A673 (cell line): Measurements from ENCODE around the gene ABRACL. TPM values are rescaled to one million over a fixed set of nuclear protein-coding genes. Genes with fewer than 3 reads are reported as not detected.

ENCODE experiments used
- BruUV-seq: library from RNA; stranded (reverse); fragments of 400-500 nt; replicated peaks from 2 replicates; lab custom pipeline; 2021; lab: Mats Ljungman, UMichigan
- CTCF ChIA-PET: fragments of 300-600 bp; sonication (Branson Sonifier 250); formaldehyde crosslinking; loops from one replicate; lab custom pipeline; 2022; ENCODE audit warnings: antibody characterized with exemption; lab: Charles Lee
- POLR2A ChIA-PET: fragments of 300-600 bp; sonication (Branson Sonifier 250); formaldehyde crosslinking; loops from one replicate; lab custom pipeline; 2022; ENCODE audit warnings: antibody characterized with exemption; ENCODE audit not compliant: low non-redundant PET; lab: Charles Lee
- DNase-seq: peaks from one replicate; pipeline ENCODE4 v3.0.0-alpha.2; 2015; ENCODE audit warnings: low spot score
- H3K27ac ChIP-seq: fragments of 200-600 bp; sonication (generic); 2 replicates; pipeline ENCODE4 v1.5.1; 2016; ENCODE audit warnings: mixed run types, low read depth, mild to moderate bottlenecking, mixed read lengths, antibody characterized with exemption, low read length; ENCODE audit not compliant: poor library complexity, severe bottlenecking
- H3K27me3 ChIP-seq: fragments of 200-600 bp; sonication (generic); replicated peaks from 2 replicates; pipeline ENCODE4 v1.6.1; 2017; ENCODE audit warnings: mixed run types, low read depth, mild to moderate bottlenecking, mixed read lengths, antibody characterized with exemption, low read length; ENCODE audit not compliant: insufficient read depth, poor library complexity
- H3K36me3 ChIP-seq: fragments of 200-600 bp; sonication (generic); 2 replicates; pipeline ENCODE4 v1.6.1; 2016; ENCODE audit warnings: mixed run types, mild to moderate bottlenecking, mixed read lengths, antibody characterized with exemption, low read length; ENCODE audit not compliant: insufficient read depth, poor library complexity, severe bottlenecking
- H3K4me1 ChIP-seq: fragments of 200-600 bp; sonication (generic); 2 replicates; pipeline ENCODE4 v1.6.1; 2017; ENCODE audit warnings: mixed run types, mild to moderate bottlenecking, mixed read lengths, antibody characterized with exemption, low read length; ENCODE audit not compliant: insufficient read depth, poor library complexity, severe bottlenecking
- H3K4me3 ChIP-seq: fragments of 200-600 bp; sonication (generic); 2 replicates; pipeline ENCODE4 v1.5.1; 2016; ENCODE audit warnings: low read depth, mixed run types, mild to moderate bottlenecking, mixed read lengths, low read length; ENCODE audit not compliant: poor library complexity, severe bottlenecking
- H3K9me3 ChIP-seq: fragments of 200-600 bp; sonication (generic); 2 replicates; pipeline ENCODE4 v1.6.1; 2016; ENCODE audit warnings: mixed run types, low read depth, mild to moderate bottlenecking, mixed read lengths, antibody characterized with exemption, low read length; ENCODE audit not compliant: poor library complexity, severe bottlenecking
- CTCF ChIP-seq: fragments of 300-800, 200-600 bp; sonication (generic); conservative IDR thresholded peaks from 2 replicates; pipeline ENCODE4 v1.5.1; 2017; ENCODE audit warnings: low read depth, mild to moderate bottlenecking, antibody characterized with exemption, low read length, moderate library complexity, mixed read lengths
- EZH2 ChIP-seq: fragments of 200-600 bp; sonication (generic); IDR thresholded peaks from 2 replicates; pipeline ENCODE4 v1.6.1; 2017; ENCODE audit warnings: borderline replicate concordance, low read depth, mild to moderate bottlenecking, mixed read lengths, antibody characterized with exemption, low read length; ENCODE audit not compliant: poor library complexity, severe bottlenecking
- intact Hi-C: fragments of 100-400 bp; cut with micrococcal nuclease; formaldehyde crosslinking; loops from one replicate; pipeline ENCODE4 v1.10.0; 2022; ENCODE audit not compliant: unreplicated experiment
- total RNA-seq: library from RNA; stranded (reverse); gene quantifications from 2 replicates; pipeline ENCODE4 v1.2.3, GENCODE V29; 2021

Gene ABRACL
- total RNA-seq, 1 experiment from 2014 or later, result 98.5 TPM

GRCh38 chr6:139006477-139006876 is 22.1 kb upstream of the ABRACL start:
- no peak overlapping the region for H3K27ac ChIP-seq
- no peak overlapping the region for H3K4me3 ChIP-seq
- DNase-seq, result no peak
- H3K9me3 ChIP-seq, result no peaks in the 10 kb centered on the region
- H3K4me1 ChIP-seq, result no peaks in the 10 kb centered on the region
- no peak for TF ChIP-seq EZH2
- TF ChIP-seq CTCF, result no peak
- CTCF ChIA-PET, result no interaction called here
- no TSS peak for BruUV-seq
- POLR2A ChIA-PET, result interaction anchor here (0.7 kb wide), 1 partner anchor 68 kb away, joined by 3 read pairs; no protein-coding TSS in a partner anchor
- no peaks in the 10 kb centered on the region for H3K27me3 ChIP-seq
- no peaks in the 10 kb centered on the region for H3K36me3 ChIP-seq
- intact Hi-C loops, result no loop called here

- Histone ChIP-seq H3K27ac (no peak overlapping the region), H3K4me3 (no peak overlapping the region), H3K27me3 (no peaks in the 10 kb centered on the region), H3K4me1 (no peaks in the 10 kb centered on the region), H3K36me3 (no peaks in the 10 kb centered on the region), H3K9me3 (no peaks in the 10 kb centered on the region)
- ChIA-PET POLR2A (no interaction called here), CTCF (no interaction called here)
- DNase-seq, result no peak
- intact Hi-C loops, result no loop called here
- TF ChIP-seq CTCF (no peak), EZH2 (no peak)
- no TSS peak for BruUV-seq
These were observed 21.1 kb upstream of the ABRACL start for GRCh38 chr6:139007428-139007827.

- no peak overlapping the region for H3K27ac ChIP-seq
- intact Hi-C loops, result no loop called here
- ChIA-PET POLR2A (interaction anchor here (0.6 kb wide), 1 partner anchor 250 kb away, joined by 3 read pairs; no protein-coding TSS in a partner anchor), CTCF (no interaction called here)
- no peaks in the 10 kb centered on the region for H3K27me3 ChIP-seq
- TF ChIP-seq CTCF (no peak), EZH2 (no peak)
- no peak for DNase-seq
- no peaks in the 10 kb centered on the region for H3K4me1 ChIP-seq
- no peaks in the 10 kb centered on the region for H3K9me3 ChIP-seq
- no TSS peak for BruUV-seq
- H3K36me3 ChIP-seq, result no peaks in the 10 kb centered on the region
- H3K4me3 ChIP-seq, result no peak overlapping the region
These were observed 20.4 kb upstream of the ABRACL start for GRCh38 chr6:139008117-139008516.
